Mesodermal cell (in vitro differentiated cells): ENCODE measurements around the gene MED26. TPM values are rescaled to one million over a fixed set of nuclear protein-coding genes. Genes with fewer than 3 reads are reported as not detected.
"Not testable (repeated sequence)": the region's sequence is repeated elsewhere in the genome, so short reads cannot be mapped to it uniquely, and the experiment has no call there.

Source experiments
- H3K27ac ChIP-seq: 2 replicates; pipeline ENCODE4 v1.7.0; 2013; ENCODE audit warnings: mild to moderate bottlenecking, low read depth, low read length, moderate library complexity; ENCODE audit not compliant: severe bottlenecking
- H3K36me3 ChIP-seq: 2 replicates; pipeline ENCODE4 v1.7.1; 2013; ENCODE audit warnings: mild to moderate bottlenecking, low read length, moderate library complexity; ENCODE audit not compliant: control insufficient read depth, insufficient read depth
- H3K4me1 ChIP-seq: one replicate; pipeline ENCODE4 v1.7.1; 2013; ENCODE audit warnings: mild to moderate bottlenecking, low read length; ENCODE audit not compliant: insufficient read depth, control insufficient read depth, poor library complexity, severe bottlenecking
- H3K4me3 ChIP-seq: 2 replicates; pipeline ENCODE4 v1.7.0; 2013; ENCODE audit warnings: low read length, control low read depth, mild to moderate bottlenecking; ENCODE audit not compliant: insufficient read depth, poor library complexity, severe bottlenecking; ENCODE audit errors: extremely low read depth
- H3K9me3 ChIP-seq: 2 replicates; pipeline ENCODE4 v1.7.1; 2013; ENCODE audit warnings: mild to moderate bottlenecking, low read length, moderate library complexity; ENCODE audit not compliant: control insufficient read depth
- WGBS, 2 experiments: methylation state at CpG; one replicate each; pipeline ENCODE4 v1.1.5; 2013; ENCODE audit warnings: missing lambda C conversion rate in 2 of 2; ENCODE audit not compliant: insufficient coverage in 2 of 2; 5-methylcytosine and 5-hydroxymethylcytosine counted together
- polyA plus RNA-seq, 2 experiments: library from polyadenylated mRNA; stranded (reverse); fragments of 50-300 nt; gene quantifications; one replicate each; pipeline ENCODE4 v1.2.3, GENCODE V29; 2013

Gene MED26
- 6.6 TPM for polyA plus RNA-seq (2013, experiment 1 of 2)
- 5.6 TPM for polyA plus RNA-seq (2013, experiment 2 of 2)

- peak within 1 kb of the TSS; percentile 90 for H3K27ac ChIP-seq
- peaks cover 56% of the 10 kb centered on the region for H3K36me3 ChIP-seq
- no peaks in the 10 kb centered on the region for H3K9me3 ChIP-seq
- 0 to 1% methylated on average over 69 to 97 of the region's 98 CpGs for WGBS, 2 experiments
- H3K4me1 ChIP-seq: peaks cover 13% of the 10 kb centered on the region
- H3K4me3 ChIP-seq: peak within 1 kb of the TSS; percentile 96
These were observed at the start of gene MED26 for GRCh38 chr19:16628183-16628983. TSS of gene MED26 (minus strand) at chr19:16628204. CDS start at chr19:16627943, 261 bp downstream.

DNA sequence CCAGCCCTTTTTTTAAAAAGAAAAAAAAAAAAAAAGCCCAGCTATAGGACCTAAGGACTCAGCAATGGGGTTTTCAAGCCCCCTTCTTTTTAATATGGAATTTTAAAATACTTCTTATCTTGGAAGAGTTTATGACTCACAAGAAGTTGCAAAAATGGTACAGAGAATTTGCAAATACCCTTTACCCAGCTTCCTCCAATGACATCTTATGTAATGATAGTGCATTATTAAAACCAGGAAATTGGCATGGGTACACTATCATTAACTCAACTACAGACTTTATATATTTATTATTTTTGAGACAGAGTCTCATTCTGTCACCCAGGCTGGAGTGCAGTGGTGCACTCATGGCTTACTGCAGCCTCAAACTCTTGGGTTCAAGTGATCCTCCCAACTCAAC is 49.1 kb upstream of the MED26 start:
- no peaks in the 10 kb centered on the region for H3K36me3 ChIP-seq
- H3K4me3 ChIP-seq: no peak overlapping the region
- H3K4me1 ChIP-seq: no peaks in the 10 kb centered on the region
- no peaks in the 10 kb centered on the region for H3K9me3 ChIP-seq
- no peak overlapping the region for H3K27ac ChIP-seq

DNA sequence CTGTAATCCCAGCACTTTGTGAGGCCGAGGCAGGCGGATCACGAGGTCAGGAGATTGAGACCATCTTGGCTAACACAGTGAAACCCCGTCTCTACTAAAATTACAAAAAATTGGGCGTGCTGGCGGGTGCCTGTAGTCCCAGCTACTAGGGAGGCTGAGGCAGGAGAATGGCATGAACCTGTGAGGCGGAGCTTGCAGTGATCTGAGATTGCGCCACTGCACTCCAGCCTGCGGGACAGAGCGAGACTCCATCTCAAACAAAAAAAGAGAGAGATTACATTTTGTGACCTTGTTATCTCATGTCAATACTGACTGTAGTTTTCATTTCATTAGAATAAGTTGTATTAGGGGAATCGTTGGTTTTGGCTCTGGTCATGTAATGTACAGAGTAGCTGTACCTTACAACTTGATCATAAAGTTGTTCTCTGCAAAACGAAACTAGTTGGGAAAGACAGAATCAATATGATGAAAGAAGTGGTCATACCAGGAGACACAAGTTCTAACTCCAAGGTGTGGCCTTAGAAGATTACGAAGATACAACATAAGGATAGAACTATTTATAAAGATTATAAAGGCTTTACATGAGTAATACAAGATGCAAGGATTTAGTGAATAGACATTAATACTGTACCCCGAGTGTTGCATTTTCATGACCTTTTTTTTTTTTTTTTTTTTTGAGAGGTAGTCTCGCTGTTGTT is 48.2 kb upstream of the MED26 start:
- Histone ChIP-seq H3K36me3 (no peaks in the 10 kb centered on the region), H3K4me3 (no peak overlapping the region), H3K9me3 (no peaks in the 10 kb centered on the region), H3K27ac (no peak overlapping the region), H3K4me1 (no peaks in the 10 kb centered on the region)
- 94 to 96% methylated on average over 7 to 8 of the region's 15 CpGs for WGBS, 2 experiments

- H3K4me3 ChIP-seq, H3K36me3 ChIP-seq, H3K27ac ChIP-seq, H3K9me3 ChIP-seq, H3K4me1 ChIP-seq: not testable (repeated sequence)
- WGBS, 2 experiments: 78 to 87% methylated on average over 3 of the region's 4 CpGs
These were observed 45.8 kb upstream of the MED26 start for GRCh38 chr19:16673839-16674238.

DNA sequence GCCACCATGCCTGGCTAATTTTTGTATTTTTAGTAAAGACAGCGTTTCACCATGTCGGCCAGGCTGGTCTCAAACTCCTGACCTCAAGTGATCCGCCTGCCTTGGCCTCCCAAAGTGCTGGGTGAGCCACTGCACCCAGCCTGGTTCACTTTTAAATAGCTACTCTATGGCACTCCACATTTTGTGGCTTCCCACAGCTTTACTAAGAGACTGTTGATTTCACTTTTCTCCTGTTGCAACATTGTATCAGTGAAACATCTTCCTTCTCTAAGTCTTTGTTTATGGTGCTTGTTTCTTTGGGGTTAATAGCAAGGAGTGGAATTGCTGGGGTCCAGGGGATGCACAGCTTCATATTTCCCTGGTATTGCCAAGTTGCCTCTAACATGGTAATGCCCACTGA is 45.2 kb upstream of the MED26 start:
- Histone ChIP-seq H3K27ac (no peak overlapping the region), H3K9me3 (no peaks in the 10 kb centered on the region), H3K36me3 (no peaks in the 10 kb centered on the region), H3K4me1 (no peaks in the 10 kb centered on the region), H3K4me3 (no peak overlapping the region)
- 90 to 93% methylated on average over 3 of the region's 3 CpGs for WGBS, 2 experiments

- H3K27ac ChIP-seq: no peak overlapping the region
- no peaks in the 10 kb centered on the region for H3K36me3 ChIP-seq
- 85 to 95% methylated on average over 9 to 11 of the region's 12 CpGs for WGBS, 2 experiments
- no peak overlapping the region for H3K4me3 ChIP-seq
- H3K4me1 ChIP-seq: no peaks in the 10 kb centered on the region
- H3K9me3 ChIP-seq: no peaks in the 10 kb centered on the region
These were observed 43.8 kb upstream of the MED26 start for GRCh38 chr19:16671652-16672274.

- Histone ChIP-seq H3K9me3 (no peaks in the 10 kb centered on the region), H3K4me3 (no peak overlapping the region)
- WGBS, 2 experiments: 93 to 96% methylated on average over 6 to 8 of the region's 13 CpGs
These were observed 42.3 kb upstream of the MED26 start for GRCh38 chr19:16670291-16670690.

GRCh38 chr19:16668702-16669101 is 40.7 kb upstream of the MED26 start:
- 100% methylated on average over 1 of the region's 4 CpGs; no CpG with 5 or more reads in 1 of the 2 experiments for WGBS, 2 experiments

More at GRCh38 chr19:16670291-16670690, 42.3 kb upstream of the MED26 start:
- no peak overlapping the region for H3K27ac ChIP-seq
- no peaks in the 10 kb centered on the region for H3K4me1 ChIP-seq
- no peaks in the 10 kb centered on the region for H3K36me3 ChIP-seq

DNA sequence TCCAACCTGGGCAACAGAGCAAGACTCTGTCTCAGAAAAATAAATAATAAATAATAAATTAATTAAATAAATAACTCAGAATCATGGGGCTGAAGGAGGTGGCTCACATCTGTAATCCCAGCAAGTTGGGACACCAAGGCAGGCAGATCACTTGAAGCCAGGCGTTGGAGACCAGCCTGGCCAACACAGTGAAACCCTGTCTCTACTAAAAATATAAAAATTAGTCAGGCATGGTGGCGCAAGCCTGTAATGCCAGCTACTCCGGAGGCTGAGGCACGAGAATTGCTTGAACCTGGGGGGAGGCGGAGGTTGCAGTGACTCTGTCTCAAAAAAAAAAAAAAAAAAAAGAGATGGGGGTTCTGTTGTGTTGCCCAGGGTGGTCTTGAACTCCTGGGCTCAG is 40.2 kb upstream of the MED26 start:
- no peaks in the 10 kb centered on the region for H3K9me3 ChIP-seq
- no peak overlapping the region for H3K27ac ChIP-seq
- 94% methylated on average over 2 to 4 of the region's 5 CpGs for WGBS, 2 experiments
- H3K36me3 ChIP-seq: no peaks in the 10 kb centered on the region
- H3K4me1 ChIP-seq: no peaks in the 10 kb centered on the region
- H3K4me3 ChIP-seq: no peak overlapping the region

More at GRCh38 chr19:16668702-16669101, 40.7 kb upstream of the MED26 start:
- H3K27ac ChIP-seq, H3K9me3 ChIP-seq, H3K36me3 ChIP-seq, H3K4me3 ChIP-seq, H3K4me1 ChIP-seq: not testable (repeated sequence)

- Histone ChIP-seq H3K27ac (no peak overlapping the region), H3K4me3 (peak overlapping the region; percentile 88), H3K36me3 (peaks cover 24% of the 10 kb centered on the region), H3K9me3 (no peaks in the 10 kb centered on the region), H3K4me1 (peaks cover 3% of the 10 kb centered on the region)
- 5 to 6% methylated on average over 21 to 23 of the region's 31 CpGs for WGBS, 2 experiments
These were observed 33.6 kb upstream of the MED26 start for GRCh38 chr19:16661480-16662034.
